Measurements from ENCODE around the gene POSTN.

Gene POSTN

GRCh38 chr13:37526710-37527473, 71.7 kb downstream of the POSTN start:
- Mint-ChIP-seq H3K4me3 (no peak overlapping the region), H3K27ac (no peak overlapping the region), H3K36me3 (ENCODE audit: low read depth) (no peaks in the 10 kb centered on the region), H3K27me3 (ENCODE audit: low read depth) (no peaks in the 10 kb centered on the region), H3K4me1 (ENCODE audit: low read depth) (no peaks in the 10 kb centered on the region), H3K9me3 (peaks cover 38% of the 10 kb centered on the region)
- DNase-seq (ENCODE audit: low spot score): no peak

- no peaks in the 10 kb centered on the region for H3K36me3 Mint-ChIP-seq (ENCODE audit: low read depth)
- H3K9me3 Mint-ChIP-seq: peaks cover 24% of the 10 kb centered on the region
- H3K27me3 Mint-ChIP-seq (ENCODE audit: low read depth): no peaks in the 10 kb centered on the region
- H3K27ac Mint-ChIP-seq: no peak overlapping the region
- no peaks in the 10 kb centered on the region for H3K4me1 Mint-ChIP-seq (ENCODE audit: low read depth)
- no peak overlapping the region for H3K4me3 Mint-ChIP-seq
- DNase-seq (ENCODE audit: low spot score): no peak
Measured at GRCh38 chr13:37515226-37515625, 83.3 kb downstream of the POSTN start.

All from T-helper 2 cell treated with Interferon-gamma antibody and Interleukin-4, amounts not matched to agents 5 μg/mL and 100 μg/mL, for 36 hours (primary cell).